NCI-H1092 (cell line): ENCODE measurements around the gene ZFAND2A.
"Not testable (repeated sequence)": the region's sequence is repeated elsewhere in the genome, so short reads cannot be mapped to it uniquely, and the experiment has no call there.

Experiments
- DNase-seq: peaks from one replicate; lab custom pipeline; 2025; lab: John Stamatoyannopoulos, UW

ZFAND2A gene

GRCh38 chr7:1124164-1124563, 35.8 kb downstream of the ZFAND2A start:
- no peak for DNase-seq

GRCh38 chr7:1123715-1124114, 36.3 kb downstream of the ZFAND2A start:
- DNase-seq, result no peak

- no peak for DNase-seq
These were observed 37.0 kb downstream of the ZFAND2A start for GRCh38 chr7:1122832-1123501.

GRCh38 chr7:1121886-1122831, 37.8 kb downstream of the ZFAND2A start:
- no peak for DNase-seq

GRCh38 chr7:1121476-1121875, 38.5 kb downstream of the ZFAND2A start:
- DNase-seq, result no peak

- no peak for DNase-seq
These were observed 39.2 kb downstream of the ZFAND2A start for GRCh38 chr7:1120791-1121190.

- no peak for DNase-seq
These were observed 40.8 kb downstream of the ZFAND2A start for GRCh38 chr7:1119201-1119600.

- no peak for DNase-seq
These were observed 42.6 kb downstream of the ZFAND2A start for GRCh38 chr7:1117321-1117928.

GRCh38 chr7:1116383-1117008, 43.5 kb downstream of the ZFAND2A start:
- not testable (repeated sequence) for DNase-seq

GRCh38 chr7:1115171-1116045, 44.6 kb downstream of the ZFAND2A start:
- not testable (repeated sequence) for DNase-seq

- no peak for DNase-seq
These were observed 45.5 kb downstream of the ZFAND2A start for GRCh38 chr7:1114505-1114904.

- DNase-seq, result no peak
These were observed 45.9 kb downstream of the ZFAND2A start for GRCh38 chr7:1114088-1114487.

GRCh38 chr7:1113548-1113885, 46.5 kb downstream of the ZFAND2A start:
- DNase-seq, result no peak

- DNase-seq, result no peak
These were observed 47.1 kb downstream of the ZFAND2A start for GRCh38 chr7:1112625-1113547.

- no peak for DNase-seq
These were observed 47.9 kb downstream of the ZFAND2A start for GRCh38 chr7:1112109-1112508.

- no peak for DNase-seq
These were observed 48.8 kb downstream of the ZFAND2A start for GRCh38 chr7:1111156-1111555.

- no peak for DNase-seq
These were observed 49.6 kb downstream of the ZFAND2A start for GRCh38 chr7:1110358-1110757.

GRCh38 chr7:1109581-1110310, 50.2 kb downstream of the ZFAND2A start:
- no peak for DNase-seq

GRCh38 chr7:1108264-1108920, 51.6 kb downstream of the ZFAND2A start:
- DNase-seq, result no peak
